Measurements from ENCODE around the gene SH3RF1. TPM values are rescaled to one million over a fixed set of nuclear protein-coding genes. Genes with fewer than 3 reads are reported as not detected.

SH3RF1 gene
- total and polyA plus RNA-seq, 2 of the 13 experiments (the other 11 are each of a cell fraction or from before 2014, with no cell fraction given), result 3.1 to 3.2 TPM

DNA sequence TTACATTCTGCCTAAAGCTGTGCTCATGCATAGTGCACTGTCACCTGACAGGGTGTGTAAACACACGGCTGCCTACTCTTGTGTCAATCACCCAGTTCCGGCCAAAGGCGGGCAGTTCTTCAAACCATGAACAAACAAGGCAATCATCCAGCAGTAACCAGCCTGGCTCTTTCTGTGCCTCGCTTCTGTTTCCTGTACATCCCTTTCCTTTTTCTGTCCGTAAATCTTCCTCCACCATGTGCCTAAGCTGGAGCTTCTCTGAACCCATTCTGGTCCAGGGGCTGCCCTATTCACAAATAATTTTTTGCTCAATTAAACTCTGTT lies 199.9 kb downstream of the SH3RF1 start (continued):
- TF ChIP-seq, protein P1, sequence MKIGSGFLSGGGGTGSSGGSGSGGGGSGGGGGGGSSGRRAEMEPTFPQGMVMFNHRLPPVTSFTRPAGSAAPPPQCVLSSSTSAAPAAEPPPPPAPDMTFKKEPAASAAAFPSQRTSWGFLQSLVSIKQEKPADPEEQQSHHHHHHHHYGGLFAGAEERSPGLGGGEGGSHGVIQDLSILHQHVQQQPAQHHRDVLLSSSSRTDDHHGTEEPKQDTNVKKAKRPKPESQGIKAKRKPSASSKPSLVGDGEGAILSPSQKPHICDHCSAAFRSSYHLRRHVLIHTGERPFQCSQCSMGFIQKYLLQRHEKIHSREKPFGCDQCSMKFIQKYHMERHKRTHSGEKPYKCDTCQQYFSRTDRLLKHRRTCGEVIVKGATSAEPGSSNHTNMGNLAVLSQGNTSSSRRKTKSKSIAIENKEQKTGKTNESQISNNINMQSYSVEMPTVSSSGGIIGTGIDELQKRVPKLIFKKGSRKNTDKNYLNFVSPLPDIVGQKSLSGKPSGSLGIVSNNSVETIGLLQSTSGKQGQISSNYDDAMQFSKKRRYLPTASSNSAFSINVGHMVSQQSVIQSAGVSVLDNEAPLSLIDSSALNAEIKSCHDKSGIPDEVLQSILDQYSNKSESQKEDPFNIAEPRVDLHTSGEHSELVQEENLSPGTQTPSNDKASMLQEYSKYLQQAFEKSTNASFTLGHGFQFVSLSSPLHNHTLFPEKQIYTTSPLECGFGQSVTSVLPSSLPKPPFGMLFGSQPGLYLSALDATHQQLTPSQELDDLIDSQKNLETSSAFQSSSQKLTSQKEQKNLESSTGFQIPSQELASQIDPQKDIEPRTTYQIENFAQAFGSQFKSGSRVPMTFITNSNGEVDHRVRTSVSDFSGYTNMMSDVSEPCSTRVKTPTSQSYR (CRISPR knock-in tag; IDR thresholded peaks at IDR 0.05; ENCODE audit: borderline replicate concordance), result 0 out of 2 replicates have a peak, but pooled peaks have one; percentile 20
- no peak for TF ChIP-seq SMARCC2 (IDR thresholded peaks at IDR 0.05)
- TF ChIP-seq SOX6 (IDR thresholded peaks at IDR 0.05), result no peak
- peak; percentile 54 for TF ChIP-seq SOX6 (CRISPR knock-in tag; IDR thresholded peaks at IDR 0.05)
- TF ChIP-seq, protein P2, sequence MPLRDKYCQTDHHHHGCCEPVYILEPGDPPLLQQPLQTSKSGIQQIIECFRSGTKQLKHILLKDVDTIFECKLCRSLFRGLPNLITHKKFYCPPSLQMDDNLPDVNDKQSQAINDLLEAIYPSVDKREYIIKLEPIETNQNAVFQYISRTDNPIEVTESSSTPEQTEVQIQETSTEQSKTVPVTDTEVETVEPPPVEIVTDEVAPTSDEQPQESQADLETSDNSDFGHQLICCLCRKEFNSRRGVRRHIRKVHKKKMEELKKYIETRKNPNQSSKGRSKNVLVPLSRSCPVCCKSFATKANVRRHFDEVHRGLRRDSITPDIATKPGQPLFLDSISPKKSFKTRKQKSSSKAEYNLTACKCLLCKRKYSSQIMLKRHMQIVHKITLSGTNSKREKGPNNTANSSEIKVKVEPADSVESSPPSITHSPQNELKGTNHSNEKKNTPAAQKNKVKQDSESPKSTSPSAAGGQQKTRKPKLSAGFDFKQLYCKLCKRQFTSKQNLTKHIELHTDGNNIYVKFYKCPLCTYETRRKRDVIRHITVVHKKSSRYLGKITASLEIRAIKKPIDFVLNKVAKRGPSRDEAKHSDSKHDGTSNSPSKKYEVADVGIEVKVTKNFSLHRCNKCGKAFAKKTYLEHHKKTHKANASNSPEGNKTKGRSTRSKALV (CRISPR knock-in tag; IDR thresholded peaks at IDR 0.05), result no peak
- no peak for TF ChIP-seq DNMT3B (CRISPR knock-in tag; conservative IDR thresholded peaks at IDR 0.05)
- TF ChIP-seq ZNF7 (CRISPR knock-in tag; IDR thresholded peaks at IDR 0.05), result 0 out of 2 replicates have a peak, but pooled peaks have one; percentile 6
- TF ChIP-seq, protein P3, sequence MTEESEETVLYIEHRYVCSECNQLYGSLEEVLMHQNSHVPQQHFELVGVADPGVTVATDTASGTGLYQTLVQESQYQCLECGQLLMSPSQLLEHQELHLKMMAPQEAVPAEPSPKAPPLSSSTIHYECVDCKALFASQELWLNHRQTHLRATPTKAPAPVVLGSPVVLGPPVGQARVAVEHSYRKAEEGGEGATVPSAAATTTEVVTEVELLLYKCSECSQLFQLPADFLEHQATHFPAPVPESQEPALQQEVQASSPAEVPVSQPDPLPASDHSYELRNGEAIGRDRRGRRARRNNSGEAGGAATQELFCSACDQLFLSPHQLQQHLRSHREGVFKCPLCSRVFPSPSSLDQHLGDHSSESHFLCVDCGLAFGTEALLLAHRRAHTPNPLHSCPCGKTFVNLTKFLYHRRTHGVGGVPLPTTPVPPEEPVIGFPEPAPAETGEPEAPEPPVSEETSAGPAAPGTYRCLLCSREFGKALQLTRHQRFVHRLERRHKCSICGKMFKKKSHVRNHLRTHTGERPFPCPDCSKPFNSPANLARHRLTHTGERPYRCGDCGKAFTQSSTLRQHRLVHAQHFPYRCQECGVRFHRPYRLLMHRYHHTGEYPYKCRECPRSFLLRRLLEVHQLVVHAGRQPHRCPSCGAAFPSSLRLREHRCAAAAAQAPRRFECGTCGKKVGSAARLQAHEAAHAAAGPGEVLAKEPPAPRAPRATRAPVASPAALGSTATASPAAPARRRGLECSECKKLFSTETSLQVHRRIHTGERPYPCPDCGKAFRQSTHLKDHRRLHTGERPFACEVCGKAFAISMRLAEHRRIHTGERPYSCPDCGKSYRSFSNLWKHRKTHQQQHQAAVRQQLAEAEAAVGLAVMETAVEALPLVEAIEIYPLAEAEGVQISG (CRISPR knock-in tag; IDR thresholded peaks at IDR 0.05), result peak; percentile 71
- TF ChIP-seq MBNL3 (CRISPR knock-in tag; conservative IDR thresholded peaks at IDR 0.05), result no peak
- TF ChIP-seq, protein P4, sequence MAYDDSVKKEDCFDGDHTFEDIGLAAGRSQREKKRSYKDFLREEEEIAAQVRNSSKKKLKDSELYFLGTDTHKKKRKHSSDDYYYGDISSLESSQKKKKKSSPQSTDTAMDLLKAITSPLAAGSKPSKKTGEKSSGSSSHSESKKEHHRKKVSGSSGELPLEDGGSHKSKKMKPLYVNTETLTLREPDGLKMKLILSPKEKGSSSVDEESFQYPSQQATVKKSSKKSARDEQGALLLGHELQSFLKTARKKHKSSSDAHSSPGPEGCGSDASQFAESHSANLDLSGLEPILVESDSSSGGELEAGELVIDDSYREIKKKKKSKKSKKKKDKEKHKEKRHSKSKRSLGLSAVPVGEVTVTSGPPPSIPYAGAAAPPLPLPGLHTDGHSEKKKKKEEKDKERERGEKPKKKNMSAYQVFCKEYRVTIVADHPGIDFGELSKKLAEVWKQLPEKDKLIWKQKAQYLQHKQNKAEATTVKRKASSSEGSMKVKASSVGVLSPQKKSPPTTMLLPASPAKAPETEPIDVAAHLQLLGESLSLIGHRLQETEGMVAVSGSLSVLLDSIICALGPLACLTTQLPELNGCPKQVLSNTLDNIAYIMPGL (CRISPR knock-in tag; IDR thresholded peaks at IDR 0.05; ENCODE audit: borderline replicate concordance in 1 of 2, low read depth in 1 of 2), result no peak
- TF ChIP-seq, protein P5, sequence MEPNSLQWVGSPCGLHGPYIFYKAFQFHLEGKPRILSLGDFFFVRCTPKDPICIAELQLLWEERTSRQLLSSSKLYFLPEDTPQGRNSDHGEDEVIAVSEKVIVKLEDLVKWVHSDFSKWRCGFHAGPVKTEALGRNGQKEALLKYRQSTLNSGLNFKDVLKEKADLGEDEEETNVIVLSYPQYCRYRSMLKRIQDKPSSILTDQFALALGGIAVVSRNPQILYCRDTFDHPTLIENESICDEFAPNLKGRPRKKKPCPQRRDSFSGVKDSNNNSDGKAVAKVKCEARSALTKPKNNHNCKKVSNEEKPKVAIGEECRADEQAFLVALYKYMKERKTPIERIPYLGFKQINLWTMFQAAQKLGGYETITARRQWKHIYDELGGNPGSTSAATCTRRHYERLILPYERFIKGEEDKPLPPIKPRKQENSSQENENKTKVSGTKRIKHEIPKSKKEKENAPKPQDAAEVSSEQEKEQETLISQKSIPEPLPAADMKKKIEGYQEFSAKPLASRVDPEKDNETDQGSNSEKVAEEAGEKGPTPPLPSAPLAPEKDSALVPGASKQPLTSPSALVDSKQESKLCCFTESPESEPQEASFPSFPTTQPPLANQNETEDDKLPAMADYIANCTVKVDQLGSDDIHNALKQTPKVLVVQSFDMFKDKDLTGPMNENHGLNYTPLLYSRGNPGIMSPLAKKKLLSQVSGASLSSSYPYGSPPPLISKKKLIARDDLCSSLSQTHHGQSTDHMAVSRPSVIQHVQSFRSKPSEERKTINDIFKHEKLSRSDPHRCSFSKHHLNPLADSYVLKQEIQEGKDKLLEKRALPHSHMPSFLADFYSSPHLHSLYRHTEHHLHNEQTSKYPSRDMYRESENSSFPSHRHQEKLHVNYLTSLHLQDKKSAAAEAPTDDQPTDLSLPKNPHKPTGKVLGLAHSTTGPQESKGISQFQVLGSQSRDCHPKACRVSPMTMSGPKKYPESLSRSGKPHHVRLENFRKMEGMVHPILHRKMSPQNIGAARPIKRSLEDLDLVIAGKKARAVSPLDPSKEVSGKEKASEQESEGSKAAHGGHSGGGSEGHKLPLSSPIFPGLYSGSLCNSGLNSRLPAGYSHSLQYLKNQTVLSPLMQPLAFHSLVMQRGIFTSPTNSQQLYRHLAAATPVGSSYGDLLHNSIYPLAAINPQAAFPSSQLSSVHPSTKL (CRISPR knock-in tag; IDR thresholded peaks at IDR 0.05), result peak; percentile 84
- no peak for TF ChIP-seq HNRNPUL1 (IDR thresholded peaks at IDR 0.05; ENCODE audit: low read depth, low read length)
- TF ChIP-seq ZBTB7A (CRISPR knock-in tag; IDR thresholded peaks at IDR 0.05), result no peak
- TF ChIP-seq AGO1 (IDR thresholded peaks at IDR 0.05; ENCODE audit: low read depth, low read length, poor library complexity, severe bottlenecking), result no peak

Measured in HepG2 (cell line).